Loucy (cell line): ENCODE measurements around the gene CCDC167.

Source experiments
- H2AFZ ChIP-seq: fragments of 200-600 bp; sonication (generic); 2 replicates; pipeline ENCODE4 v1.6.0; 2016; ENCODE audit warnings: antibody characterized with exemption, mild to moderate bottlenecking, low read length, moderate library complexity
- H3F3A ChIP-seq: fragments of 200-600 bp; 2 replicates; pipeline ENCODE4 v1.6.0; 2016; ENCODE audit warnings: antibody characterized with exemption, low read depth, mild to moderate bottlenecking
- H3K27me3 ChIP-seq: fragments of 200-600 bp; sonication (generic); 2 replicates; pipeline ENCODE4 v1.6.1; 2014; ENCODE audit warnings: low read length, mild to moderate bottlenecking; ENCODE audit not compliant: insufficient read depth, poor library complexity, severe bottlenecking
- H3K36me3 ChIP-seq: fragments of 200-600 bp; sonication (generic); 2 replicates; pipeline ENCODE4 v1.6.1; 2016; ENCODE audit warnings: low read length; ENCODE audit not compliant: insufficient read depth
- H3K4me1 ChIP-seq: fragments of 200-600 bp; sonication (generic); 2 replicates; pipeline ENCODE4 v1.5.1; 2014; ENCODE audit warnings: low read length, mild to moderate bottlenecking; ENCODE audit not compliant: insufficient read depth, poor library complexity, severe bottlenecking
- H3K4me2 ChIP-seq: fragments of 200-600 bp; sonication (generic); 2 replicates; pipeline ENCODE4 v1.6.0; 2014; ENCODE audit warnings: antibody characterized with exemption, low read length, low read depth, mild to moderate bottlenecking; ENCODE audit not compliant: poor library complexity, severe bottlenecking
- H3K4me3 ChIP-seq: fragments of 200-600 bp; sonication (generic); 2 replicates; pipeline ENCODE4 v1.5.1; 2014; ENCODE audit warnings: low read length, mild to moderate bottlenecking, mixed read lengths; ENCODE audit not compliant: poor library complexity, severe bottlenecking
- H3K79me2 ChIP-seq: fragments of 200-600 bp; sonication (generic); 2 replicates; pipeline ENCODE4 v1.6.1; 2014; ENCODE audit warnings: low read length; ENCODE audit not compliant: insufficient read depth
- H3K9ac ChIP-seq: fragments of 200-600 bp; sonication (generic); 2 replicates; pipeline ENCODE4 v1.6.0; 2014; ENCODE audit warnings: mild to moderate bottlenecking, low read depth, low read length, moderate library complexity; ENCODE audit not compliant: poor library complexity, severe bottlenecking
- H3K9me2 ChIP-seq: fragments of 200-600 bp; sonication (generic); replicated peaks from 2 replicates; pipeline ENCODE4 v1.6.1; 2016; ENCODE audit warnings: low read depth, low read length, mixed read lengths
- H3K9me3 ChIP-seq: fragments of 200-600 bp; sonication (generic); 2 replicates; pipeline ENCODE4 v1.6.1; 2014; ENCODE audit warnings: mild to moderate bottlenecking, antibody characterized with exemption, low read length, low read depth; ENCODE audit not compliant: insufficient read depth
- H4K20me1 ChIP-seq: fragments of 200-600 bp; sonication (generic); 2 replicates; pipeline ENCODE4 v1.6.0; 2014; ENCODE audit warnings: antibody characterized with exemption, low read length, mild to moderate bottlenecking; ENCODE audit not compliant: insufficient read depth, poor library complexity, severe bottlenecking
- CTCF ChIP-seq: fragments of 200-600 bp; sonication (generic); conservative IDR thresholded peaks from 2 replicates; pipeline ENCODE4 v1.5.1; 2014; ENCODE audit warnings: mild to moderate bottlenecking, antibody characterized with exemption, low read length
- EZH2phosphoT487 ChIP-seq: fragments of 200-600 bp; IDR thresholded peaks from 2 replicates; pipeline ENCODE4 v1.6.1; 2018; ENCODE audit warnings: antibody characterized with exemption, mild to moderate bottlenecking, moderate library complexity, borderline replicate concordance

CCDC167 gene

GRCh38 chr6:37438930-37439329 lies 60.8 kb downstream of the CCDC167 start:
- Histone ChIP-seq H3F3A (no peaks in the 10 kb centered on the region), H3K79me2 (peaks cover 48% of the 10 kb centered on the region), H3K4me1 (peaks cover 32% of the 10 kb centered on the region), H3K9ac (peak overlapping the region; percentile 1), H2AFZ (no peak overlapping the region), H3K4me2 (peak overlapping the region; percentile 15), H3K36me3 (peaks cover 14% of the 10 kb centered on the region; the same call in 1 of the 2 replicates), H3K9me3 (no peaks in the 10 kb centered on the region), H4K20me1 (peaks cover 10% of the 10 kb centered on the region), H3K4me3 (no peak overlapping the region), H3K27me3 (no peaks in the 10 kb centered on the region), H3K9me2 (no peaks in the 10 kb centered on the region)
- TF ChIP-seq CTCF, result no peak
- TF ChIP-seq EZH2phosphoT487, result no peak

GRCh38 chr6:37435816-37436215 lies 63.9 kb downstream of the CCDC167 start:
- TF ChIP-seq CTCF (peak; percentile 53), EZH2phosphoT487 (no peak)
- 0 out of 2 replicates have a peak, but pooled peaks cover 2% of the 10 kb centered on the region for H3F3A ChIP-seq
- H2AFZ ChIP-seq, result no peak overlapping the region
- H3K9ac ChIP-seq, result peak overlapping the region; percentile 89
- peaks cover 5% of the 10 kb centered on the region for H4K20me1 ChIP-seq
- peaks cover 12% of the 10 kb centered on the region; the same call in 1 of the 2 replicates for H3K36me3 ChIP-seq
- peak overlapping the region; percentile 97 for H3K4me3 ChIP-seq
- H3K9me2 ChIP-seq, result no peaks in the 10 kb centered on the region
- no peaks in the 10 kb centered on the region for H3K9me3 ChIP-seq
- H3K79me2 ChIP-seq, result peaks cover 55% of the 10 kb centered on the region
- no peaks in the 10 kb centered on the region for H3K27me3 ChIP-seq
- H3K4me2 ChIP-seq, result peak overlapping the region; percentile 75
- H3K4me1 ChIP-seq, result peaks cover 33% of the 10 kb centered on the region

- no peaks in the 10 kb centered on the region for H3K27me3 ChIP-seq
- peaks cover 33% of the 10 kb centered on the region for H3K4me1 ChIP-seq
- H3K9me2 ChIP-seq, result no peaks in the 10 kb centered on the region
- H4K20me1 ChIP-seq, result peaks cover 5% of the 10 kb centered on the region
- TF ChIP-seq EZH2phosphoT487 (no peak), CTCF (no peak)
- H3K9me3 ChIP-seq, result no peaks in the 10 kb centered on the region
- H3K79me2 ChIP-seq, result peaks cover 51% of the 10 kb centered on the region
- peak overlapping the region; percentile 97 for H3K4me3 ChIP-seq
- no peak overlapping the region for H2AFZ ChIP-seq
- 0 out of 2 replicates have a peak, but pooled peaks cover 2% of the 10 kb centered on the region for H3F3A ChIP-seq
- H3K9ac ChIP-seq, result peak overlapping the region; percentile 89
- peak overlapping the region; percentile 75 for H3K4me2 ChIP-seq
- peaks cover 12% of the 10 kb centered on the region; the same call in 1 of the 2 replicates for H3K36me3 ChIP-seq
Measured at GRCh38 chr6:37435373-37435772, 64.3 kb downstream of the CCDC167 start.
